22Rv1 (cell line): ENCODE results near the gene TNFAIP8L2.

Experiments
- CTCF ChIP-seq: fragments of 450-650 bp; IDR thresholded peaks from 2 replicates; pipeline ENCODE4 v1.5.1; 2017; ENCODE audit warnings: mild to moderate bottlenecking
- ZFX ChIP-seq: fragments of 450-650 bp; IDR thresholded peaks from 2 replicates; pipeline ENCODE4 v1.6.1; 2017; ENCODE audit warnings: antibody characterized with exemption, borderline replicate concordance

- TF ChIP-seq CTCF (no peak), ZFX (no peak)
Observed at GRCh38 chr1:151133018-151133806, 23.2 kb upstream of the TNFAIP8L2 start.
